Activated CD8-positive, alpha-beta memory T cell treated with anti-CD3 and anti-CD28 coated beads, Interleukin-2, amount 50 U/mL, for 24 hours (primary cell): Measurements from ENCODE around the gene MAST4.

Experiments used
- DNase-seq: peaks from one replicate; pipeline ENCODE4 v3.0.0-alpha.2; 2020; ENCODE audit errors: extremely low read depth

The MAST4 gene

GRCh38 chr5:66874004-66874403 lies 277.8 kb downstream of the MAST4 start:
- DNase-seq = no peak

DNA sequence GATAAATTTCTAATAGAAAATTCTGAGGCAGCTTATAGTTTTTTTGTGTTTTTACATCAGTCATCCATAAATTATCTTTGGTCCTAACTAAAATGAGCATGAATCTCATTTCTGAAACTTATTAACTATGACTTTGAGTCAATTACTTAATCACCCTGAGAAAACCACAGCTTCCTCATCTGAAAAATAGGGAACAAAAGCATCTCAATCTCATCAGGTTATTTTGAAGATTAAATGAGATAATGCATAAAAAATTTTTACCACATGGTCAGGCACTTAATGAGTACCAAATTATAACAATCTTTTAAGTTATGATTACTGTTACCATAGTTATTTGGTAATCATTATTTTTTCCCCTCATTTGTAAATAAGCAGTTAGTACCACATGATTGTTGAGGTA lies 279.1 kb downstream of the MAST4 start:
- no peak for DNase-seq

DNA sequence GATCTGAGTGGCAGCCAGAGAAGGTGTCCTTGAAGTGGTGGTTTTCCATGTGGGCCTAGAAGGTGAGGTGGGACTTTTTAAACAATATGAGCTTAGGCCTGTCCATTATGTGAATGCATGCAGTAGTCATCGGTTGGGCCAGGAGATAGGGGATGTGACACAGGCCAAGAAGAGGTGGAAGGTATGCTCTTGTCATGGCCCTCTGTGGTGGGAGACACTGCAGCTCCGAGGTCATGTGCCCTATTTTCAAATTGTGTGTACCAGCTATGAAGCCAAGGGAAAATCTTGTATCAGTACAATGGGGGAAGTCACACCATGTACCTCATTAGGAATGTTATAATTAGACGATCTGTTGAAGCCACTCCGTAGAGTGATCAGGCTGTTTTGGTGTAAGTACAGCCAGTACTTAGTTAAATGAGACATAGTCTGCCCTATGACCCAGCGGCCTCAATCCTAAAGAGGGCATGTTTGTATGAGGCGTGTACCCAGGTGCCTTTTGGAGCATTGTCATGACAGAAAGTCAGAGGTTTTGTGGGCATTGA lies 280.1 kb downstream of the MAST4 start:
- DNase-seq = no peak

DNA sequence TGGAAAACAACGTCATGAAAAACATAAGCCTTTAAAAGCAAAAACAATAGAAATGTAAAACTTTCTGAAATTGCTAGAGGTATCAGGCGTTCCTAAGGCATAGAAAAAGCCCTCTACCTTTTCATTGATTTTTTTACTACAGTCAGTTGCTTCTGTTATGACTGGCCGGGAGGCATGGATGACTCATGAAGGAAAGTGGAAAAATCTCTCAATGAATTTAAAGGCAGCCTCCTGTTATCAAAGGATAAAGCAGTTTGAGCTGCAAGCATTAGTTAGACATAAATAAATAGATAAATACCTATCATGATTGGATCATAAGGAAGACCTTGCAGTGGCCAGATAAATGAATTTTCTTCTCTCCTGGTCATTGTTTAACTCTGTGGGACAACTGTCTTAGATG lies 281.6 kb downstream of the MAST4 start:
- DNase-seq = no peak

DNA sequence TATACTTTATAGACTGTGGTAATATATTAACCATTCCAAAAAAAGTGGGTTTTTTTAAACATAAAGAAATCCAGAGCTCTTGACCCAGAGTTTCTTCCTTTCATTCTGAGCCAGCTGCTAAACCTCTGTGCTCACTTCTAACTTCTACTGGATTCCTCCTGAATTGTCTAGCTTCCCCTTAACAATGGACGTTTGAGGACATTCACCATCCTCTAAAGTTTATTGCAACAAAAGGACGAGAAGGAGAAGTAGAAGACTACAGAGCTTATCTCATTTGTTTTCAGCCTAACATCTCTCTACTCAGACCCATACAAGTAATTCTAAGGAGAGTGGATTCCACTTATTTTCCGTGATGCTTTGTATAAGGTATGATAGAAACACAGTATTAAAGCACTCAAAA lies 284.2 kb downstream of the MAST4 start:
- DNase-seq = no peak

GRCh38 chr5:66881480-66882161 lies 285.4 kb downstream of the MAST4 start:
- DNase-seq = no peak

- no peak for DNase-seq
Observed at GRCh38 chr5:66882606-66883227, 286.5 kb downstream of the MAST4 start.

GRCh38 chr5:66884564-66885243 lies 288.5 kb downstream of the MAST4 start:
- DNase-seq = no peak

DNA sequence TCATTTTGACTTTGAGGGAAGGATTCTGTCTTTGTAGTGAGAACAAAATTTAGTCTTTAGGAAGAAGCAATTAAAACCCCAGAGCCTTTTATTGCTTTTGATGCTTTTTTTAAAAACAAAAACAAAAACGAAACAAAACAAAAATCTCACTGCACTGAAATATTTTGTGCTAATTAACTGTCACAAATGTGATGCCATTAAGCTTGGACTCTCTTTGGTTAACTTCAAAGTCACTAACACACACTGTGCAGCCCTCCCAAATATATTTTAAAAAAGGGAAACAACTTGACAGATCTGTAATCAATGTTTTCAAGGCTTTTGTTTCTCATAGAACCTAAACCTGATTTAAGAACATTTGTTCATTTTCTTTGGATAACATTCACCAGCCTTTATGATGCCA lies 290.7 kb downstream of the MAST4 start:
- DNase-seq = no peak

GRCh38 chr5:66888613-66889012 lies 292.4 kb downstream of the MAST4 start:
- DNase-seq = no peak

DNA sequence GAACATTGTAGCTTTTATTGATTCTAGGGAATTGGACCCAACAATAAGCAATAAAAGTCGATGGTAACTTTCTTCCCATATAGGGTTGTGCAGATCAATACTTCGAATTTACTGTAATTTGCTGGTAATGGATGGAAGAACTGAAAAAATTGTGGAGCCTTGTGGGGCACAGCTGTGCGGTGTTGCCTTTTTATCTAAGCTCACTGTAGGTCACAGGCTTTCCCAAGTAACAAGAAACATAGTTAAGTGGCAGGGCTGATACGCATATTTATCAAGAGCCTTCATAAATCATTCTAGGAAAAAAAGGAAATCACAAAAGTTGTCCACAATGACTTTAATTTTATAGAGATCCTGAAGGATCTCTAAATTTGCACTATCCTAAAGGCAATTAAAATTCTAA lies 292.9 kb downstream of the MAST4 start:
- DNase-seq = no peak

DNA sequence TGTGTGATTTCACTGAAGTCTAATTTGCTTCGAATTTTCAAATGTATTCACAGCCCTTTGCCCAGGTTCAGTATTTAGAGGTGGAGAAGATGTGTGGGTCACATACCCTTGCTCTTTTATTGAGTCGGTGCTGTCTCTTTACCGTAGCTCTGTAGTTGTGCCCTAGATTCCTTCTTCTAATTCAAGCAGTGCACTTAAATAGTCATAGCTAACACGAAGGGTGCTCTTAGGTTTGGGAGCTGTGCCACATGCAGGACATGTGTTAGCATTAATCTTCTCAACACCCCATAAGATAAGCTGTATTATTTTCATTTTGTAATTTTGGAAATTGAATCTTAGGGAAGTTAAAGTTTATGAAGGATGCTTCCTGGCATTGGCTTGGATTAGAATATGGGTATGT lies 293.3 kb downstream of the MAST4 start:
- DNase-seq = no peak

- no peak for DNase-seq
Observed at GRCh38 chr5:66891184-66891925, 295.2 kb downstream of the MAST4 start.

DNA sequence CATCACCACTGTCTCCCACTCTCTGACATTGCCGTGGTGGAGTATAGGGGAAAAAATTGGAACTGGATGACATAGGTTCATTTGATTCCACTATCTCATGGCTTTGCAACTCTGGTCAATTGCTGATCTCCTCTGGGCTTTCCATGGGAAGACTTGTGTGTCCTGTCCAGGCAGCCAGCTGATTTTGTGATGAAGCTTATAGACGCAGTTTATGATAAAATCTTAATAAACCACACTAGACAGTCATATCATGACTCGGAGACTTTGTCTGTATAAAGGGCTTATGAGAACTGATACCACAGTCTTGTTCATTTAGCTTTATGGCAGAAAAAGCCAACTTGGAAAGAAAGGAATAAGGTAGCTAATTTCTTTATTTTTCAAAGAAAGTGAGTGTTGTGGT lies 296.5 kb downstream of the MAST4 start:
- no peak for DNase-seq

DNA sequence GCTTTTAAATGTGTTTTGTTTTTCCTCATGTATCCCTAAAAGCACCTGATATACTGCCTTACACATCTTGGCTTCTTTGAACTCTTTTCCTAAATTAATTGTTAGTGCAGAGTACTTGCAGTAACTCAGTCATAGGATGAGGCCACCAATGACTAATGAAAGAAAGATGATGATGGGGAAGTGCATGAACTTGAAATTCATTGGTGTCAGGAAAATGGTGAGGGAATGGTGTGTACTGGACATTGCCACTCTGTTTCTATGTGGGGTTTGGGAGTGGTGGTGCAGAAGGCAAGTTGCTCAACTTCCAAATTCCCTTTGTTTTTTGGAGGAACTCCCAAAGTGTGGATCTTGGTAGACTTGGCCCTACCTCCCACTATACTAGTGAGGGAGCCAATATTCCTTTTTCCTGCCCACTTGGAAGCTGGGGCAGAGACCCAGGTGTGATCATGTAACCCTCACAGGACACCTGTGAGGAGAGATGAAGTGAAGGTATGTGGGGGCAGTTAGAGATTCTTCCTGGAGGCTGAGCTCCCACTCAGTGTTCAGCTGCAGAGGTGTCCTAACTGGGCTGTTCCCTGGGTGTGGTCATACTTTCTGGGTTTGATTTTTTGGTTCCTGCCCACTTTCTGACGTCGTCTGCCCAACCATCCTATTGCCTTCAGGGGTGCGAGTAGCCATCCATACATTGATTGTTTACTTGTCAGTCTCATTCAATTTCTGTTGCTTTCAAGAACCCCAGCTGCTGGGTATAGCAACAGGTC lies 298.5 kb downstream of the MAST4 start:
- DNase-seq = no peak

DNA sequence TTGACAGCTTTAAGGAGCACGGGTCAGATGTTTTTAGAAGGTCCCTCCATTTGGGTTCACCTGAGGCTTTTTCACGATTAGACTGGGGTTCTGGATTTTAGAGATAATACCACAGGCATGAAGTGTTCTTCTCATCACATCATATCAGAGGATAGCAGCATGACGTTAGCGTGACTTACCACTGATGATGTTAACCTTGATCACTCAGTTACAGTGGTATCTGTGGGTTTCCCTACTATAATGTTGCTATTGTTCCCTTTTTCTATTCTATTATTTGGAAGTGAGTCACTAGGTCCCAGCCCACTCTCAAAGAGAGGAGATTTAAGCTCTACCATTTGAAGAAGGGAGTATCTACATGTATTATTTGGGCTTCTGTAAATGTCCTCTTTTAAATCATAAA lies 300.0 kb downstream of the MAST4 start:
- DNase-seq = no peak

- DNase-seq = no peak
Observed at GRCh38 chr5:66897356-66897755, 301.2 kb downstream of the MAST4 start.

DNA sequence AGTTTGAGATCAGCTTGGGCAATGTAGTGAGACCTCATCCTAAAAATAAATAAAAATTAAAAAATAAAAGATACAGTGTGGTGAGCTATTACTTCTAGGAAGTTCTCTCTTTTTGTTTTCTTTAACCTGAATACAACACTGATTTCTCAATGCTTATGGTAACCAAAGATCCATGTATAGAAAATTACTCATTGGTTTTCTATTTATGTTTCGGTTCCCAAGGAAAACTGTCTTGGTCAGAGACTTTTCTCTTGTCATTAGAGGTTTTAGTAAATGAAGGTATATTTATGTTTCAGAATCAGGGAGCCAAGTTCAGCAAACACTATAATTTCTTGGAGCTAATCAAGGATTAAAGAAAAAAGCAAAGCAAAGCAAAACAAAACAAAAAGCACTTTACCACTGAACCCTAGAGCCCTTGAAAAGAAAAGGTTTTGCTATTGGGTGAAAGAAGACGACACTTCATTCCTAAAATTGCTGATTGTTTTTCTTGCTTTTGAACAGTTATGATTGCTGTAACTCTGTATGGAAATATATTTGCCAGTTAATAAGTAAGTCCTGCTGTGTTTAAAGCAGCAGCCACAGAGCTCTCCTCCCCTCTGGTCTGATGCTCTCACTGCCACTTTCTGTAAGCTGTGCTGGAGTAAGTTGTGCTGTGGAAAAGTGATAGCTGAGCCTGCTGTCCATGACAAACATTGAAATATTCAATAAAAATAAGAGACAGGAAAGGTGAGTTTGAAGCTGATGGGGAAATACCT lies 302.2 kb downstream of the MAST4 start:
- DNase-seq = no peak

GRCh38 chr5:66903218-66903617 lies 307.0 kb downstream of the MAST4 start:
- no peak for DNase-seq

- DNase-seq = no peak
Observed at GRCh38 chr5:66903709-66904108, 307.5 kb downstream of the MAST4 start.

DNA sequence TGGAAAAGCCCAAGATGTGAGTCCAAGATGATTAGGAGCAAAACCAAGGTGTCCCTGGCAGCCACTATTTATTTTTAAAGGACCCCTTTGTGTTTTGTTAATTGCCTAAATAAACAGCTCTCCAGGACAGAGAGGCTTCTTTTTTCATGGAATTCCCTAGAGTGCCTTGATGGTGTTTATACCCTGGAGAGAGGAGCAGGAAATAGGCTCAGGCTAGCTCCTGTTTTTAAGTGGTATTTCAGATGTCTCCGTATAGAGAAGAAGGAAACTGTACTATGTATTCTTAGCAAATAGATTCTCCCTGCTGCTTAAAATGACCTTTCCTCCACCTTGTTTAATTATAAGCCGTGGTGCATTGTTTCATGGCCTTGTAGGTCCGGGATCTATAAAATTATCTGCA lies 308.0 kb downstream of the MAST4 start:
- DNase-seq = no peak
